Keratinocyte (primary cell): ENCODE results near the gene RBM41. TPM values are rescaled to one million over a fixed set of nuclear protein-coding genes. Genes with fewer than 3 reads are reported as not detected.
A peak's percentile ranks its signal among the peaks of the same experiment; 100 is the strongest.

ENCODE experiments used
- DNase-seq: peaks from one replicate; pipeline ENCODE4 v3.0.0-alpha.2; 2011; ENCODE audit warnings: low read depth, missing footprints, low spot score
- FAIRE-seq: peaks from 2 replicates; lab custom pipeline; 2011; peaks lifted over from hg19 to GRCh38; lab: Jason Lieb, UNC
- H2AFZ ChIP-seq: 2 replicates; pipeline ENCODE4 v1.6.0; 2012; ENCODE audit warnings: low read length, control low read depth, inconsistent platforms; ENCODE audit not compliant: control insufficient read depth
- H3K27ac ChIP-seq: 2 replicates; pipeline ENCODE4 v1.5.1; 2011; ENCODE audit warnings: low read length; ENCODE audit not compliant: control insufficient read depth, insufficient read depth
- H3K27me3 ChIP-seq: 3 replicates; pipeline ENCODE4 v1.6.0; 2011; ENCODE audit warnings: low read length; ENCODE audit not compliant: control insufficient read depth, insufficient read depth; ENCODE audit errors: extremely low read depth
- H3K36me3 ChIP-seq, 2 experiments: 2 replicates in 1 of 2; 3 replicates in 1 of 2; pipeline ENCODE4 v1.5.1; 2011; ENCODE audit warnings: low read length in 2 of 2, mild to moderate bottlenecking in 1 of 2; ENCODE audit not compliant: control insufficient read depth in 2 of 2, insufficient read depth in 2 of 2; ENCODE audit errors: extremely low read depth in 1 of 2
- H3K4me1 ChIP-seq: 3 replicates; pipeline ENCODE4 v1.5.1; 2011; ENCODE audit warnings: low read length; ENCODE audit not compliant: control insufficient read depth, insufficient read depth; ENCODE audit errors: extremely low read depth
- H3K4me2 ChIP-seq: 3 replicates; pipeline ENCODE4 v1.6.0; 2011; ENCODE audit warnings: low read depth, low read length; ENCODE audit not compliant: control insufficient read depth, insufficient read depth; ENCODE audit errors: extremely low read depth
- H3K4me3 ChIP-seq, 3 experiments: fragments of 200-600 bp in 1 of 3; sonication (generic) in 1 of 3; 2 replicates in 2 of 3; 3 replicates in 1 of 3; pipeline ENCODE4 v1.5.1; 2011 to 2016; ENCODE audit warnings: low read length in 3 of 3, mild to moderate bottlenecking in 3 of 3, control low read depth in 2 of 3, inconsistent platforms in 1 of 3, low read depth in 1 of 3, mixed read lengths in 1 of 3, mixed run types in 1 of 3, moderate library complexity in 1 of 3; ENCODE audit not compliant: control insufficient read depth in 2 of 3, insufficient read depth in 2 of 3; ENCODE audit errors: extremely low read depth in 1 of 3
- H3K79me2 ChIP-seq: 2 replicates; pipeline ENCODE4 v1.6.0; 2012; ENCODE audit warnings: low read length; ENCODE audit not compliant: control insufficient read depth, insufficient read depth
- H3K9ac ChIP-seq: 3 replicates; pipeline ENCODE4 v1.6.0; 2011; ENCODE audit warnings: low read length; ENCODE audit not compliant: control insufficient read depth, insufficient read depth; ENCODE audit errors: extremely low read depth
- H3K9me1 ChIP-seq: 3 replicates; pipeline ENCODE4 v1.6.0; 2011; ENCODE audit warnings: low read length; ENCODE audit not compliant: control insufficient read depth, insufficient read depth; ENCODE audit errors: extremely low read depth
- H3K9me3 ChIP-seq: 2 replicates; pipeline ENCODE4 v1.5.1; 2012; ENCODE audit warnings: low read depth, low read length; ENCODE audit not compliant: control insufficient read depth
- H4K20me1 ChIP-seq: 3 replicates; pipeline ENCODE4 v1.6.0; 2011; ENCODE audit warnings: low read length; ENCODE audit not compliant: control insufficient read depth, insufficient read depth; ENCODE audit errors: extremely low read depth
- CTCF ChIP-seq, 3 experiments: IDR thresholded peaks in 1 of 3; conservative IDR thresholded peaks in 1 of 3; optimal IDR thresholded peaks in 1 of 3; 2 replicates in 2 of 3; 3 replicates in 1 of 3; pipeline versions ENCODE3 to v1.5.1; 2011; ENCODE audit warnings: low read length in 3 of 3, mild to moderate bottlenecking in 3 of 3, moderate library complexity in 2 of 3, control low read depth in 1 of 3, inconsistent platforms in 1 of 3; ENCODE audit not compliant: insufficient read depth in 2 of 3; ENCODE audit errors: extremely low read depth in 1 of 3
- EZH2 ChIP-seq: IDR thresholded peaks from one replicate; pipeline ENCODE4 v1.6.1; 2012; ENCODE audit warnings: inconsistent platforms, mild to moderate bottlenecking, low read length, moderate library complexity
- dilution Hi-C: fragments of 300-500 bp; cut with MboI; formaldehyde crosslinking; loops from one replicate; pipeline ENCODE4 v1.7.0; 2020; ENCODE audit warnings: low sequenced_read_pairs; ENCODE audit not compliant: extremely low pct_ligation_motif_present
- polyA plus RNA-seq, 5 experiments: library from polyadenylated mRNA; depleted of rRNA in 3 of 5; stranded (reverse) in 3 of 5; stranded (forward) in 1 of 5; unstranded in 1 of 5; fragments of >200 nt; gene quantifications; 1 replicate in 1 of 5; 2 replicates in 3 of 5; 3 replicates in 1 of 5; pipeline versions ENCODE4 v1.2.1 to v1.2.3, GENCODE V29; 2011 to 2012; ENCODE audit warnings: missing spikeins in 2 of 5, low read depth in 1 of 5, low replicate concordance in 1 of 5

Gene RBM41
- polyA plus RNA-seq, 1 donor (not counting 4 experiments of a cell fraction or from before 2014, with no cell fraction given): 14.5 TPM

- no peak for DNase-seq
- dilution Hi-C loops: no loop called here
Observed at GRCh38 chrX:107107459-107107858, 11.2 kb downstream of the RBM41 start.

GRCh38 chrX:107102980-107103379, 15.6 kb downstream of the RBM41 start:
- no peak for FAIRE-seq
- no peak overlapping the region for H2AFZ ChIP-seq
- H3K9me1 ChIP-seq: no peaks in the 10 kb centered on the region
- no peaks in the 10 kb centered on the region for H3K9me3 ChIP-seq
- no peaks in the 10 kb centered on the region for H4K20me1 ChIP-seq
- H3K79me2 ChIP-seq: no peaks in the 10 kb centered on the region
- H3K4me3 ChIP-seq: no peak overlapping the region
- dilution Hi-C loops: no loop called here
- H3K36me3 ChIP-seq: no peaks in the 10 kb centered on the region
- H3K27ac ChIP-seq: no peak overlapping the region
- TF ChIP-seq EZH2 (no peak), CTCF (optimal IDR thresholded peaks at IDR 0.05 in 1 of 3, IDR thresholded peaks at IDR 0.05 in 1 of 3, conservative IDR thresholded peaks at IDR 0.05 in 1 of 3; ENCODE audit: extremely low read depth in 1 of 3, insufficient read depth in 2 of 3, low read length in 3 of 3) (peak in 2 of 3 experiments; percentile 10 to 22)
- H3K4me2 ChIP-seq: no peak overlapping the region
- DNase-seq: no peak
- no peak overlapping the region for H3K9ac ChIP-seq
- no peaks in the 10 kb centered on the region for H3K4me1 ChIP-seq
- H3K27me3 ChIP-seq: no peaks in the 10 kb centered on the region

More at GRCh38 chrX:107107459-107107858, 11.2 kb downstream of the RBM41 start:
- no peak overlapping the region for H3K4me2 ChIP-seq
- no peaks in the 10 kb centered on the region for H4K20me1 ChIP-seq
- no peaks in the 10 kb centered on the region for H3K4me1 ChIP-seq
- TF ChIP-seq EZH2: no peak
- TF ChIP-seq CTCF (optimal IDR thresholded peaks at IDR 0.05 in 1 of 3, IDR thresholded peaks at IDR 0.05 in 1 of 3, conservative IDR thresholded peaks at IDR 0.05 in 1 of 3; ENCODE audit: extremely low read depth in 1 of 3, insufficient read depth in 2 of 3, low read length in 3 of 3): no peak
- H3K9ac ChIP-seq: no peak overlapping the region
- no peak overlapping the region for H3K27ac ChIP-seq
- H3K9me1 ChIP-seq: no peaks in the 10 kb centered on the region
- H3K36me3 ChIP-seq: no peaks in the 10 kb centered on the region
- H3K27me3 ChIP-seq: no peaks in the 10 kb centered on the region
- H3K4me3 ChIP-seq: no peak overlapping the region
- no peaks in the 10 kb centered on the region for H3K9me3 ChIP-seq
- peaks cover under 1% of the 10 kb centered on the region for H3K79me2 ChIP-seq
- no peak overlapping the region for H2AFZ ChIP-seq
- no peak for FAIRE-seq
